NOMO-1 (cell line): ENCODE data around the gene SHROOM4.

Experiments
- DNase-seq, 2 experiments: peaks; one replicate each; lab custom pipeline; 2025; ENCODE audit not compliant: unreplicated experiment in 2 of 2; lab: John Stamatoyannopoulos, UW

Gene SHROOM4

GRCh38 chrX:50707955-50708699 lies 105.9 kb downstream of the SHROOM4 start:
- DNase-seq: no peak

- no peak for DNase-seq
Observed at GRCh38 chrX:50707405-50707804, 106.6 kb downstream of the SHROOM4 start.

- peak in 1 of 2 experiments; percentile 37 for DNase-seq
Observed at GRCh38 chrX:50705042-50705441, 109.0 kb downstream of the SHROOM4 start.

DNA sequence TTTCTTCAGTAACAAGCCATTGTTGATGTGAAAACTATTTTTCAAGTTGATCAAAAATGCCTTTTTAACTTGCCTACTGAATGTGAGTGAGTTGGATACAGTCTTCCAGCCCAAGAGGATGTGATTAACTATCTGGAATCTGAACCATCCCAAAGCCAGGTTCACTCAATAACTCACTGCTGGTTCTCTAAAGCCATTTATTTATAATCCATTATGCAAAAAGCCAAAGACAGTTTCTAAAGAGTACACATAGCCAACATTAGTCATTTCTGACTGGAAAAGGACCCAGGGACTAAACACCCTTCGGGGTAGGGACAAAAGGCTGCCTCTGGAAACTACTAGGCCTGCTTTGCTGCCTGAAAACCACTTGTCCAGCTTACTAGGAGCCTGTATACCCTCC lies 109.6 kb downstream of the SHROOM4 start:
- no peak for DNase-seq

DNA sequence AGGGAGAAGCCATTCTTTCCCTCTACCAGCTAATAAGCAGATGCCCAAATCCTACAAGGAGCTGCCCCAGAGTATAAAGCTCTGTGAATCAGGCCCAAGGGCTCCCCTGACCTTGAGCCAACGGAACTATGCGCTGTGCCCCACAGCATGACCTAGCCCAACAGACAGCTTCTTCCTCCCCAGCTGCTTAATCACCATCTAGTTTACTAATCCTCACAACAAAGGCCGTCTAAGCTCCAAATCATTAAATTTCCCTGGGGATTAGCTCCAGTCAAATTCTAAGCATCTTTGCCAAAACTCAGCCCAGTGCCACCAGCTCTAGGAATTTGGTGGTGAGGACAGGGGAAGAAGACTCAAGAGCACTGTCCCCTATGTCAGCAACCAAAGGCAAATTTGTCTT lies 113.1 kb downstream of the SHROOM4 start:
- no peak for DNase-seq

DNA sequence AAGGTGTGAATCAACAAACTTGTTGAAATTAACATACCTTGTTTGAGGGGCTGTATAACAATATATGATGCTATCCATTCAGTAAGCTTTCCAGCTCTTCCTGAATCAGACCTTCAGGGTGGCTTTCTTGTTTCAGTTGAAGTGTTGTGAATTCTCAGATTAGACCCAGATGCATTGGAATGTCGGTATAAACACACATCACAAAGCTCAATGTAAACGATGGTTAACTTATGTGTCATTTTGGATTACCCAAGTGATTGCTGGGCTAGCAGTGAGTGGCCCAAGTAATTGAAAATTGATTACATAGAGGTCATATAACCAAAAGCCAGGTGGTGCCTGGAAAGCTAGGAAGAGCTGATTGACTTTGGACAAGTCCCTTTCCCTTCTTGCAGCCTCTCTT lies 115.0 kb downstream of the SHROOM4 start:
- DNase-seq: no peak

- DNase-seq: no peak
Observed at GRCh38 chrX:50697691-50698090, 116.3 kb downstream of the SHROOM4 start.

DNA sequence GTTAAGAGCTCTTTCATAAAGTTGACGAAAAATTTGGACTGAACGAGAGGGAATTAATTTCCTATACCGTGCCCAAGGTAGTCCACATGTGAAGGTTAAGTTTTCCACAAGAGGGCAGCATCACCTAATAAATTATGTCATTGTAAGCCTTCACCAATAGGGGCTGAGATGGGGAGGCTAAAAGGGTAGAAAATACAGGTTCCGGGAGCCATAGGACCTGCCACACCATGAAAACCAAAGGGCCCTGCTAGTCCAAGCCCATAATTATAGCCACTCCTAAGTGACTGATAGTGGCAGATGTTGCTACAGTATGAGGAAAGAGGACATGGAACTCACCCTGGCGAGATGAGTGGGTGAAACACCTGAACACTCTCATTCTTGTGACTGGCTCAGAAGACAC lies 122.2 kb downstream of the SHROOM4 start:
- peak; percentile 45 to 71 for DNase-seq

DNA sequence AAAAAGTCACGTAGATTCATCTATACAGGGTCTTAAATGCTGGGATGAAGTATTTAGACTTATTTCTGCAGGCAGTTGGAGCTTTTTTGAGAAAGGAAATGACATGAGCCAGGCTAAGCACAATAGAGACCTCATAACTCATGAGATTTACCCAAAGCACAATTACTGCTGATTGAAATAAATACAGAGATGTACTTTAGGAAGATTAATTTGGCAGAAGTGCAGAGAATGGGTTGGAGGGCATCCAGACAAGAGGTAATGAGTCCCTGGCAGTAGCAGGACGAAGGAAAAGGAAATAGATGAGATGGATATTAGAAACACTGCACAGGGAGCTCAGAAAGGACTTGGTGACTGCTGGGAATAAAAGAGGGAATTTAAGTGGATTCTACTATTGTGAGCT lies 129.1 kb downstream of the SHROOM4 start:
- DNase-seq: no peak

- DNase-seq: no peak
Observed at GRCh38 chrX:50680990-50681389, 133.0 kb downstream of the SHROOM4 start.

GRCh38 chrX:50677789-50678188 lies 136.2 kb downstream of the SHROOM4 start:
- DNase-seq: no peak

- DNase-seq: no peak
Observed at GRCh38 chrX:50671661-50672060, 142.3 kb downstream of the SHROOM4 start.

DNA sequence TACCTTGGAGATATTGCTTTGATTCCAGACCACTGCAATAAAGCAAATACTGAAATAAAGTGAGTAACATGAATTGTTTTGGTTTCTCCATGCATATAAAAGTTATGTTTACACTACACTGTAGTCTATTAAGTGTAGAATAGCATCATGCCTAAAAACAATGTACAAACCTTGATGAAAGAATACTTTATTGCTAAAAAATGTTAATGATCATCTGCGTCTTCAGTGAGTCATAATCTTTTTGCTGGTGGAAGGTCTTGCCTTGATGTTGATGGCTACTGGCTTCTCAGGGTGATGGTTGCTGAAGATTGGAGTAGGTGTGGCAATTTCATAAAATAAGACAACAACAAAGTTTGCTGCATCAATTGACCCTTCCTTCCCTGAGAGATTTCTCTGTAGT lies 145.1 kb downstream of the SHROOM4 start:
- DNase-seq: no peak

DNA sequence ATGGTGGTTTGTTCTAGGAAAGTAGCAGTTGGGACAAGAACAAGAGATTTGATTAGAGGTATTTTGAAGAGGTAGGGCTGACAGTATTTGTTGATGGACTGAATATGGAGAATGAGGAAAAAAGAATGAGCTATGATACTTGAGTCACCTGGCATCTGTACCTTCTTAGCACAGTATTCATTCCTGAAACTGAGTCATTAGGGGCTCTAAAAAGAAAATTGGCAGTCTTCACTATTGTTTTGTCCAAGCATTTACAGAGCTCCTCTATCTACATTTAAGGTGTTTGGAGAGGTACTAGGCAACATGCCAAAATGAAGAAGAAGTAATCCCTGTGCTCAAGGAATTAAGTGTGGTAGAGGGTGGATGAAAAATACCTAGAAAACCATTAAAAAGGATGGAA lies 165.8 kb downstream of the SHROOM4 start:
- DNase-seq: no peak

GRCh38 chrX:50644496-50644895 lies 169.5 kb downstream of the SHROOM4 start:
- no peak for DNase-seq

- no peak for DNase-seq
Observed at GRCh38 chrX:50643525-50644137, 170.4 kb downstream of the SHROOM4 start.

DNA sequence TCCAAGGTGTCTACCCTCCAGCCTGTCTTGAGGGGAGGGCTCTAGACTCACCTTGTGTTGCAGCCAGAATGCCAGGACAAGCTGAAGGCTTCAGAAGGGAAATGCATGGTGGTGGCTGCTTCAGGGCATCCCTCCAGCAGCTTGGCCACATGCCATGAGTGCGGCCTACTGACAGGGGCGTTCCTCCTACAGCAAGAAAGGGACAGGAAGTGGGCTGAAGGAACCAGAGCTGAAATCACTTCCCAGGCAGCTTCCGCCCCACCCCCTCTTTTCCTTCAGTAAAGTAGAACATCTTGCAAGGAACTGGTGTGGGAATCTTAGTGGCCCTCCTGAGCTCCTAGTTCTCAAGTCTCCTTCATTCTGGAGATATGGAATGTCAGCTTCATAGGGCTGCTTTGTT lies 175.9 kb downstream of the SHROOM4 start:
- no peak for DNase-seq

GRCh38 chrX:50635817-50636365 lies 178.1 kb downstream of the SHROOM4 start:
- DNase-seq: no peak

- DNase-seq: no peak
Observed at GRCh38 chrX:50635162-50635561, 178.8 kb downstream of the SHROOM4 start.

- DNase-seq: no peak
Observed at GRCh38 chrX:50629774-50630173, 184.2 kb downstream of the SHROOM4 start.

- no peak for DNase-seq
Observed at GRCh38 chrX:50627696-50628095, 186.3 kb downstream of the SHROOM4 start.

- DNase-seq: no peak
Observed at GRCh38 chrX:50626432-50626831, 187.6 kb downstream of the SHROOM4 start.
